Osteoblast (primary cell): ENCODE results near the gene POLR2I. TPM values are rescaled to one million over a fixed set of nuclear protein-coding genes. Genes with fewer than 3 reads are reported as not detected.
"Not testable (repeated sequence)": the region's sequence is repeated elsewhere in the genome, so short reads cannot be mapped to it uniquely, and the experiment has no call there.

ENCODE experiments used
- DNase-seq: peaks from one replicate; pipeline ENCODE4 v3.0.0; 2011; ENCODE audit warnings: low spot score, mixed read lengths; ENCODE audit not compliant: insufficient read length; ENCODE audit errors: missing footprints
- H2AFZ ChIP-seq: 2 replicates; pipeline ENCODE4 v1.6.0; 2011; ENCODE audit warnings: mild to moderate bottlenecking, low read length
- H3K27ac ChIP-seq: 2 replicates; pipeline ENCODE4 v1.5.1; 2011; ENCODE audit warnings: mild to moderate bottlenecking, low read depth, low read length, moderate library complexity
- H3K27me3 ChIP-seq: 2 replicates; pipeline ENCODE4 v1.6.0; 2012; ENCODE audit warnings: mild to moderate bottlenecking, control low read depth, inconsistent platforms, low read length, moderate library complexity; ENCODE audit not compliant: insufficient read depth
- H3K36me3 ChIP-seq: 2 replicates; pipeline ENCODE4 v1.5.1; 2011; ENCODE audit warnings: mild to moderate bottlenecking, low read length, control low read depth, moderate library complexity; ENCODE audit not compliant: insufficient read depth
- H3K4me1 ChIP-seq: 2 replicates; pipeline ENCODE4 v1.5.1; 2011; ENCODE audit warnings: mild to moderate bottlenecking, low read length, control low read depth, moderate library complexity; ENCODE audit not compliant: insufficient read depth
- H3K4me2 ChIP-seq: 2 replicates; pipeline ENCODE4 v1.6.0; 2011; ENCODE audit warnings: mild to moderate bottlenecking, low read length; ENCODE audit not compliant: insufficient read depth
- H3K4me3 ChIP-seq: fragments of 200-600 bp; sonication (generic); 3 replicates; pipeline ENCODE4 v1.5.1; 2012; ENCODE audit warnings: mild to moderate bottlenecking, low read length, inconsistent platforms; ENCODE audit not compliant: insufficient read depth
- H3K79me2 ChIP-seq: 2 replicates; pipeline ENCODE4 v1.6.0; 2012; ENCODE audit warnings: mild to moderate bottlenecking, low read length, control low read depth, inconsistent platforms; ENCODE audit not compliant: insufficient read depth
- H3K9me3 ChIP-seq: 2 replicates; pipeline ENCODE4 v1.5.1; 2011; ENCODE audit warnings: low read depth, low read length, control low read depth
- H4K20me1 ChIP-seq: 2 replicates; pipeline ENCODE4 v1.6.0; 2012; ENCODE audit warnings: mild to moderate bottlenecking, low read length, control low read depth; ENCODE audit not compliant: insufficient read depth
- CTCF ChIP-seq: IDR thresholded peaks from 2 replicates; pipeline ENCODE4 v1.5.1; 2011; ENCODE audit warnings: mild to moderate bottlenecking, low read depth, low read length, moderate library complexity; ENCODE audit errors: extremely low read depth
- total RNA-seq: library from RNA; depleted of rRNA; stranded (reverse); fragments of >200 nt; gene quantifications from 2 replicates; pipeline ENCODE4 v1.2.3, GENCODE V29; 2012

POLR2I gene
- total RNA-seq, 1 donor: 22.4 TPM

- Histone ChIP-seq H4K20me1 (peaks cover 21% of the 10 kb centered on the region), H3K36me3 (peaks cover 16% of the 10 kb centered on the region), H3K4me2 (peak overlapping the region; percentile 98), H3K4me1 (peaks cover 19% of the 10 kb centered on the region), H3K79me2 (peaks cover 31% of the 10 kb centered on the region), H3K27ac (peak overlapping the region; percentile 93), H3K4me3 (peak overlapping the region; percentile 100), H3K9me3 (no peaks in the 10 kb centered on the region), H2AFZ (peak overlapping the region; percentile 96), H3K27me3 (no peaks in the 10 kb centered on the region)
- TF ChIP-seq CTCF: no peak
- no peak for DNase-seq
These were observed 24.4 kb upstream of the POLR2I start for GRCh38 chr19:36139120-36139472.

GRCh38 chr19:36136964-36137686 is 22.4 kb upstream of the POLR2I start:
- Histone ChIP-seq H3K4me3 (peak overlapping the region; percentile 30), H3K4me2 (peak overlapping the region; percentile 56), H3K27ac (peak overlapping the region; percentile 66), H3K9me3 (no peaks in the 10 kb centered on the region), H3K27me3 (no peaks in the 10 kb centered on the region), H4K20me1 (peaks cover 10% of the 10 kb centered on the region), H3K36me3 (peaks cover 4% of the 10 kb centered on the region), H3K4me1 (peaks cover 19% of the 10 kb centered on the region), H3K79me2 (peaks cover 20% of the 10 kb centered on the region), H2AFZ (peak overlapping the region; percentile 72)
- peak; percentile 93 for DNase-seq
- no peak for TF ChIP-seq CTCF

- H3K4me2 ChIP-seq, H4K20me1 ChIP-seq, H3K79me2 ChIP-seq, H3K36me3 ChIP-seq, H3K4me3 ChIP-seq, DNase-seq, H3K27ac ChIP-seq, H3K9me3 ChIP-seq, H2AFZ ChIP-seq, H3K27me3 ChIP-seq: not testable (repeated sequence)
- H3K4me1 ChIP-seq: peaks cover 12% of the 10 kb centered on the region
These were observed 20.2 kb upstream of the POLR2I start for GRCh38 chr19:36134867-36135266.

GRCh38 chr19:36131221-36131620 is 16.5 kb upstream of the POLR2I start:
- not testable (repeated sequence) for H3K4me3 ChIP-seq, H4K20me1 ChIP-seq, H3K4me2 ChIP-seq, H3K27ac ChIP-seq, H3K36me3 ChIP-seq, H3K9me3 ChIP-seq, DNase-seq, H2AFZ ChIP-seq, H3K79me2 ChIP-seq, H3K27me3 ChIP-seq
- peaks cover 10% of the 10 kb centered on the region for H3K4me1 ChIP-seq

- H4K20me1 ChIP-seq: no peaks in the 10 kb centered on the region
- no peak for DNase-seq
- peak overlapping the region; percentile 93 for H2AFZ ChIP-seq
- H3K4me1 ChIP-seq: peaks cover 10% of the 10 kb centered on the region
- peak overlapping the region; percentile 62 for H3K4me3 ChIP-seq
- peak overlapping the region; percentile 46 for H3K27ac ChIP-seq
- H3K36me3 ChIP-seq: peaks cover 19% of the 10 kb centered on the region
- peak overlapping the region; percentile 91 for H3K4me2 ChIP-seq
- no peaks in the 10 kb centered on the region for H3K79me2 ChIP-seq
- H3K9me3 ChIP-seq: no peaks in the 10 kb centered on the region
- H3K27me3 ChIP-seq: no peaks in the 10 kb centered on the region
- no peak for TF ChIP-seq CTCF
These were observed 13.7 kb upstream of the POLR2I start for GRCh38 chr19:36128392-36128736.
